Activated naive CD4-positive, alpha-beta T cell treated with anti-CD3 and anti-CD28 coated beads, Interleukin-2, amount 50 U/mL, for 72 hours (primary cell): ENCODE results near the gene MVD. TPM values are rescaled to one million over a fixed set of nuclear protein-coding genes. Genes with fewer than 3 reads are reported as not detected.

Experiments
- ATAC-seq, 2 donors: fragments of 150-1000 bp; cut with Tn5 transposase; 2 replicates each; pipeline ENCODE4 v1.10.0; 2021; ENCODE audit warnings: mild to moderate bottlenecking in 2 of 2, moderate library complexity in 2 of 2
- DNase-seq, 2 donors: peaks; one replicate each; pipeline ENCODE4 v3.0.0; 2021 to 2022; ENCODE audit warnings: low spot score in 2 of 2
- H3K27ac Mint-ChIP-seq, 2 donors: one replicate each; pipeline ENCODE4 v1.8.0; 2022; ENCODE audit warnings: mild to moderate bottlenecking in 2 of 2, mixed read lengths in 2 of 2
- H3K36me3 Mint-ChIP-seq, 2 donors: one replicate each; pipeline ENCODE4 v1.8.0; 2022; ENCODE audit warnings: mixed read lengths in 2 of 2
- H3K9me3 Mint-ChIP-seq, 2 donors: one replicate each; pipeline ENCODE4 v1.8.0; 2022; ENCODE audit warnings: mixed read lengths in 2 of 2
- total RNA-seq, 2 donors: library from RNA; stranded (reverse); gene quantifications; one replicate each; pipeline ENCODE4 v1.2.3, GENCODE V29; 2022

Gene MVD
- total RNA-seq, 2 donors from 2014 or later = 91.6 to 96.1 TPM

DNA sequence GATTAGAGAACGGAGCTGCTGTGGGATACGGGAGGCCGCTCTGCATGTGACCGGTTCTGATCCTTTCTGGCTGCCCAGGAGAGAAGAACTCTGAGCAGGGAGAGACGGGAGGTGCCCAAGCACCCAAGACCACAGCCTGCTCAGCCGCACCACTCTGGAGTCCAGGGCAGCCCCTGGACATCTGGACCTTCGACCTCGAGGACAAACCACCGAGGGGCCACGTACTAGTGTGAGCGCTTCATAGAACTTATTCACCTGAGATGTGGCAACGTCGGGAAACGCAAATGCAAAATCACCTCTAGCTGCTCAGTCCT, 37.4 kb upstream of the MVD start:
- no peak for ATAC-seq
- no peaks in the 10 kb centered on the region for H3K9me3 Mint-ChIP-seq
- no peak for DNase-seq
- H3K36me3 Mint-ChIP-seq = peaks cover 22 to 23% of the 10 kb centered on the region in 2 donors
- H3K27ac Mint-ChIP-seq = peak overlapping the region; percentile 85 to 88

DNA sequence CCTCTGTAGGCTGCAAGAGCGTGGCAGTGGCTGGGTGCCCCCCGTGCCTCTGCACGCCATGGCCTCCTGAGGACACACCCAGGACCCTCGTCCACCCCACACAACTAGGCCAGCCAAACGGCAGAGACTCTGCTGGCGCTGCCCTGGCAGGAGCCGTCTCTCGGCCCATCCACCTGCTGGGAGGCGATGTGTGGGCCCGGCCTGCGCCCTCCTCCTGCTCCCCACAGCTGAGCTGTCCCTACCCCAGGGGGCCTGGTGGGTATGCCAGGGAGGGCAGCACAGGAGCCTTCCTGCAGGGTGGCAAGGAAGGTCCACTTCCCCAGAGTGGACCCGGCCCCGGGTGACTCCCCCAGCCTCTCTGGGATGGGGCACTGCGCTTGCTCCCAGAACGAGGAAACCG, 36.3 kb upstream of the MVD start:
- Mint-ChIP-seq H3K36me3 (peaks cover 22 to 23% of the 10 kb centered on the region in 2 donors), H3K9me3 (no peaks in the 10 kb centered on the region), H3K27ac (no peak overlapping the region)
- DNase-seq = no peak
- ATAC-seq = no peak

DNA sequence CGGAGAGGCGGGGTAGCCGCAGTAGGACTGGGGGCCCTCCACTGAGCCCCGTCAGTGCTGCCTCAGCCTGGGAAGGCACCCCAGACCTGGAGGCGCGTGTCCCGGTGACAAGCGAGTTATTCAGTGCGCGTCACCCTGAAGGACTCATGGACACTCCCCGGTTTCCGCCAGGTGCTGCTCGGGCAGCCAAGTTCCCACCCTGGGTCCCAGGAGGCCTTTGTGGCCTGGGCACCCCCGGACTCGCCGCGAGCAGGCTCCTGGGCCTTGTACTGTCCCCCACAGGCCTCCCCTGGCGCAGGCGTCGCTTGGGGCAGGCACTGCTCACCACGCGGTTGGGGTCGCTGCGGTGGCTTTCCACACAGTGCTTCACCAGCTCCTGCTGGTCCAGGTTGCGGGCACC, 35.8 kb upstream of the MVD start:
- Mint-ChIP-seq H3K36me3 (peaks cover 17 to 18% of the 10 kb centered on the region in 2 donors), H3K9me3 (no peaks in the 10 kb centered on the region), H3K27ac (no peak overlapping the region)
- DNase-seq (no peak), ATAC-seq (no peak)

DNA sequence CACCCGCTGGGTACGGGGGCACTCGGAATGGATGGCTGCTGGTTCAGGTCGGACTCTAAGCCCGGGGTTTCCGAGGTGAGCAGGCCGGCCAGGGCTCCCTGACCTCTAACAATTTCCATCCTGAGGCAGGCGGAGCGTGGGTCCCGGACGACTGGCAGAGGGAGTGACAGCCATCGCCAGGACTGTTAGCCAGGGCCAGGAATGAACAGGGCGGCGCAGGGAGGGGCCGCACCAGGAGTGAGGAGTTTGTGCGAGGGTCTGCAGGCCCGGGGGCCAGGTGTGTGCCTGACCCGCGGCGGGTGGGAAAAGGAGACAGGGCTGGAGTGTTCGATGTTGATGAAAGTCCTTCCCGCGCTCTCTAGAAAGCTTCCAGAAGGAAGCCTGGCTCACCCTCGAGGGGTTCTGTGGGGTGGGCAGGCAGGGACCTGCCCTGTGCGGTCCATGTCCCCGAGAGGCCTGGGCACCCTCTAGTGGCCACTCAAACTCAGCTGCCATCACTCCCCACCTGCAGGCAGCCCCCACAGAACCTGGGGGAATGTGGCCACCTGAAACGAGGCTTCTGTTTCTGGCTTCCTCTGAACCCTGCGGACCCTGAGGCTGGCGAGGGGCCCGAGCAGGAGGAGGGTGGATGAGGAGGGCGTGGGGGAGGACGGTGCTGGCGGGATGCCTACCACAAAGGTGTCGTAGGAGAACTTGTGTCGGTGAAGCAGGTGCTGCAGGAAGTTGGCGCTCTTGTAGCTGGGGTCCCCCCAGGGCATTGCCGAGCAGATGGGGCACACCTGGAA, 35.1 kb upstream of the MVD start:
- no peaks in the 10 kb centered on the region for H3K9me3 Mint-ChIP-seq
- no peak for ATAC-seq
- peaks cover 13 to 14% of the 10 kb centered on the region in 2 donors for H3K36me3 Mint-ChIP-seq
- peak overlapping the region in 1 of 2 donors; percentile 68 for H3K27ac Mint-ChIP-seq
- DNase-seq = no peak

DNA sequence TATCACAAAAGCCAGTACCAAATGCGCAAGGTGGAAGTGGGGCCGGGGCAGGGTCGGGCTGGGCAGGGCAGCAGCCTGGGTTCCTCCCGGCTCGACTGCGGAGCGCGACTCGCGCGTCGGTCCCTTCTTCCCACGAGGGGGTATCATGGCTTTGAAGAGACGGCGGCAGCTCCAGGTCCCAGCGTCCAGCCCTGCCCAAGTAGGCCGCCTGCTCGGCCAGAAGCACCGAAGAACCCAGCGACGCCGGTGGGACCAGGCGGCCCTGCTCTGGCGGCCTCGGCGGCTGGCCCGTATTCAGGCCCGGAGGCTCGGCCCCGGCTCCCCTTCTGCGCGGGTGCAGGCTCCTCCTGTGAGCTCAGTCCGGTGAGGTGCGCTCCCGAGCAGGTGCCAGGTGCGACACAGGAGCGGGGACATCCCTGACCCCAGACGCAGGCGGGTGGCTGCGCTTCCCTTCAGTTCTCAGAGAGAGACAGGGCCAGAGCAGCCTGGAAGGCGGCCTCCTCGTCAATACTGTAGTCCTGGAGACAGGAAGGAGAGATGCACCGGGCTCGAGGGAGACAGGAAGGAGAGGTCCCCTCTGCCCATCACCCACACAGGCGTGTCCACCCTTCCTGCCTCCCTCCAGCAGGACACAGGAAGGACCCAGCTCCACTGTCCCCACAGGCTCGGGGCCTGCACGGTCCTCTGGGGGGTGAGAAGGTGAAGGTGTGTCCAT, 34.4 kb upstream of the MVD start:
- no peaks in the 10 kb centered on the region for H3K9me3 Mint-ChIP-seq
- DNase-seq (no peak), ATAC-seq (no peak)
- peak overlapping the region; percentile 22 to 68 for H3K27ac Mint-ChIP-seq
- H3K36me3 Mint-ChIP-seq = peaks cover 7 to 8% of the 10 kb centered on the region in 2 donors

DNA sequence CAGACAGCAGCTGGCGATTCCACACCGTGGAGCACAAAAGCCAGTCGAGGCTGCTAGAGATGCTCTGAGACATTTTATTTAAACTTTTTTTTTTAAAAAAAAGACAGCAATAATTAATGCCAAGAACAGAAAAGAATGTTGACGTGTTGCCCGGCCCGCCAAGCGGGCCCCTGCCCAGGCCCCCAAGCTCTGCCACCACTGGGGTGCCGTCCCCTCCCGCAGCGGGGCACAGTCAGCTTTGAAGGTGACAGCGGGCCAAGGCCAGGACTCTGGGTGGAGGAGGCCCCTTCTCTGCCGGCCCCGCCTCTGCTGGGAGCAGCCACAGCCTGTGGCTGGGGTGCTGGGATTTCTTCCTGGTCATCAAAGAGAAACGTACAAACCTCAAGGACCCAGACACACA, 33.5 kb upstream of the MVD start:
- Mint-ChIP-seq H3K9me3 (no peaks in the 10 kb centered on the region), H3K27ac (no peak overlapping the region), H3K36me3 (peaks cover 7 to 8% of the 10 kb centered on the region in 2 donors)
- ATAC-seq = no peak
- no peak for DNase-seq

DNA sequence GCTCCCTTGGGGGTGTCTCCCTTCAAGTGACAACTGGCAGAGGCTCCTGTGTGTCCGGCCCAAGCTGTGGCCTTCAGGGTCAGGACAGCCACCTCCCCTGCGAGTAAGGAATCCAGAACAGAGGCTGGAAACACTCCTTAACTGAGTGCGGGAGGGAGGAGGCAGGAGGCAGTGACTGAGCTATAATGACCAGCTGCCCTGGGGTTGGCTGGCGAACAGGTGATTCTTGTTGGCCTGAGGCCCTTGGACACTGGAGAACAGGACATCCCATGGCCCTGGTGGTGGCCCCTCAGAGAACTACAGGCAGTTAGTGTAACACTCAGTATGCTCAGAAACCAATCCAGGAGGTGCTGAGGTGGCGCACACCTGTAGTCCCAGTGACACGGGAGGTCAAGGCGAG, 32.9 kb upstream of the MVD start:
- DNase-seq (no peak), ATAC-seq (no peak)
- H3K27ac Mint-ChIP-seq = peak overlapping the region in 1 of 2 donors; percentile 80
- H3K9me3 Mint-ChIP-seq = no peaks in the 10 kb centered on the region
- peaks cover 7 to 8% of the 10 kb centered on the region in 2 donors for H3K36me3 Mint-ChIP-seq

DNA sequence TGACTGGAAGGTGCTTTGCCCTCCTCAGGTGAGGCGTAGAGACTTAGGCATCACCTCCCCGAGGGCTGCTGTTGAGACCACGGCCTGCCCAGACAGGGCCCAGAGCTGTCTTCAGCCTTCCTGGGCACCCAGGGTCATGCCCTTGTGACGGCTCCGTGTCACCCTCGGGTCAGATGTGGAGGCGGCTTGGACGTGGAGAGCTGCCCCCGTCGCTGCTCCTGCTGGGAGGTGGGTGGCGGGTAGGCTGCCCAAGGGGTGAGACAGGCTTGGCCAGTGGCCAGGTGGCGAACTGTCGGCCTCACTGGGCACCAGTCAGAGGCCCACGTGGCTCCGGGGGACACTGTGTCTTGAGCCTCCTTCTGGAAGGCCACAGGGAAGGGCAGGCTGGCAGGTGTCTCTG, 32.3 kb upstream of the MVD start:
- H3K36me3 Mint-ChIP-seq = peaks cover 7 to 8% of the 10 kb centered on the region in 2 donors
- ATAC-seq (no peak), DNase-seq (no peak)
- H3K27ac Mint-ChIP-seq = peak overlapping the region in 1 of 2 donors; percentile 80
- no peaks in the 10 kb centered on the region for H3K9me3 Mint-ChIP-seq

DNA sequence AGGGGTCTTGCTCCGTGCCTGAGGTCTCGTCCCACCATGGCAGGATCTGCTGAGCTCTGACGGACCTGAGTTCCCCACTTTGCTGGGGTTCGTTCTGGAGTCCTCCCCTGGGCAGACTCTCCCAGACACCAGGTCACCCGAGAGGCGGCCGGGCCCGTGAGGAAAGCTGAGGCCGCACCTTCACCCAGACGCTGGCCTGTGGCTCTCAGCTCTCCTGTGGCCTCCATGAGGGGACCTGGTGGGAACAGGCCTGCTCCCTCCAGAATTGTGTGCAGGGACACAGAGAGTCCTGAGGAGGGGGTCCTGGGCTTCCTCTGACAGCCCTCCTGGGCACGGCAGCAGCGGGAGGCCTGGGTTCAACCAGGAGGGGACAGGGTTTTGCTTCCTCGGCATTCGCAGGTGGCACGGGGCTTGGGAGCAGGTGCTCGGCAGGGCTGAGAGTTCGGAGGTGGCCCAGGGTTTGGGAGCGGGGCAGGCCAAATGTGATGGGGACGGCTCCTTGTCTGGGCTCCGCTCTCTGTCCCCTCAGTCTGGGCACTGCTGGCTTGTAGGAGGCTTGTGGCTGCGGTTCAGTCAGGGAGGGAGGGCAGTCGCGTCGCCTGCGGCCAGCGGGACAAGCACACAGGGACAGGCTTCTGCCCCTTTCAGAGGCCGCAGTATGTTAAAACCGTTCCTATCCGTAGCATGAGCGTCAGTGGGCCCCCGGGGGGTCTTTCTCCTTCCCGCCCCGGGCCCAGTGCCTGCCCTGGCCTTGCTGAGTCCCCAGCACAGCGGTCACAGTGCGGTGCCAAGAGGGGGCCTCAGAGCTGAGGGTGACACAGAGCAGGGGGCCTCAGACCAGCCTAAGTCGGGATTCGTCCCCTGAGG, 31.6 kb upstream of the MVD start:
- peaks cover 0 to under 1% of the 10 kb centered on the region in 2 donors for H3K36me3 Mint-ChIP-seq
- peak overlapping the region; percentile 80 to 87 for H3K27ac Mint-ChIP-seq

DNA sequence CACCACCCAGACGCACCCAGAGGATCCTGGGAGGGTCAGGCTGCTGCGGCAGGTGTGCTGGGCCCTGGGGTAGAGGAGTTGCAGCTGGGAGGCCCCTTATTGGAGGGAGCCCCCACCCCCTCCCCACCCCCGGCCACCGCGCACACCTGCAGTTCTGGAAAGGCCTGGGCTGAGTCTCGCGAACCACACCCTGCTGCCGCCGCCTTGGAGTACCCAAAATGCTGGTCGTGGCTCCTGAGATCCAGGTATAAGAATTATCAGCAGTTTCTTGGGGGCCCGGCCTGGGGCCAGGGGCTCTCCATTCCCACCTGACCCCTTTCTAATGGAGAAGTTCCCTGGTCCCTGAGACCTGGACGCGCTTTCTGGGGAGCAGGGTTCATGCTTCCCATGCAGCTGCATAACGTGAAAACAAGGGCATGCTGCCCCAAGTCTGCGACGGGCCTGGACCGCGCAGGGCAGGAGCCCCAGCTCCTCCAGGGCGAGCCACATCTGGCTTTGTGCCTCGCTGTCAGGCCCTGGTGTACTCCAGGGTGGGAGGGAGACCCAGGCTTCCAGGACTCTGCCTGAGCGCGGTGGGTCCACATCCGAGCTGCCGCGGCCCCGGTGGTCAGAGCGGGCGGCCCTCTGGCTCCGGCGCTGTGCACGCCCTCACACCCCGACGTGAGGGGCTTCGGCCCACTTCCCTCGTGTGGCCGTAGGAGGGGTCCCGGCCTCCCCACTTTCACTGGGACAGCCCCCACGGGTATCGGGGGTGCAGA, 30.7 kb upstream of the MVD start:
- Mint-ChIP-seq H3K27ac (no peak overlapping the region), H3K36me3 (no peaks in the 10 kb centered on the region), H3K9me3 (no peaks in the 10 kb centered on the region)
- ATAC-seq (no peak), DNase-seq (no peak)

More for the DNA sequence above, 31.6 kb upstream of the MVD start:
- H3K9me3 Mint-ChIP-seq = no peaks in the 10 kb centered on the region
- DNase-seq (no peak), ATAC-seq (no peak)

DNA sequence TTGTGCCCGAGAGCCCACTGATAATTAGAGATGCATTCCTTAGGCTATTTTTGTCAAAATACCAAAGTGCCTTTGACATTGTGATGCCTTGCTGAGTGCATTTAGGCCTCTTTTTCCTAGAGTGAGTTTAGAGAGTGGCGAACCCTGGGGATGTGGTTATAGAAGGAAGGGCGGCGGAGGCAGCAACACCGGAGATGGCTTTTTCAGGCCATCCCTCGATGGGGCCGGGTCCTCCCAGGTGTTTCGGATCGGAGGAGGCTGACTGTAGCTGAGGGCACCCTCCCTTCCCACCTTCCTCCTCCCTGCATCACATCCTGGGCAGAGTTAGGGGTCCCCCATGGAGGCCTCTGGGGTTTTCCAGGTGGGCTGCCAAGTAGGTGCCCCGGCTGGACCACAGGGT, 30.0 kb upstream of the MVD start:
- Mint-ChIP-seq H3K27ac (no peak overlapping the region), H3K36me3 (no peaks in the 10 kb centered on the region), H3K9me3 (no peaks in the 10 kb centered on the region)
- ATAC-seq = no peak
- DNase-seq = no peak

DNA sequence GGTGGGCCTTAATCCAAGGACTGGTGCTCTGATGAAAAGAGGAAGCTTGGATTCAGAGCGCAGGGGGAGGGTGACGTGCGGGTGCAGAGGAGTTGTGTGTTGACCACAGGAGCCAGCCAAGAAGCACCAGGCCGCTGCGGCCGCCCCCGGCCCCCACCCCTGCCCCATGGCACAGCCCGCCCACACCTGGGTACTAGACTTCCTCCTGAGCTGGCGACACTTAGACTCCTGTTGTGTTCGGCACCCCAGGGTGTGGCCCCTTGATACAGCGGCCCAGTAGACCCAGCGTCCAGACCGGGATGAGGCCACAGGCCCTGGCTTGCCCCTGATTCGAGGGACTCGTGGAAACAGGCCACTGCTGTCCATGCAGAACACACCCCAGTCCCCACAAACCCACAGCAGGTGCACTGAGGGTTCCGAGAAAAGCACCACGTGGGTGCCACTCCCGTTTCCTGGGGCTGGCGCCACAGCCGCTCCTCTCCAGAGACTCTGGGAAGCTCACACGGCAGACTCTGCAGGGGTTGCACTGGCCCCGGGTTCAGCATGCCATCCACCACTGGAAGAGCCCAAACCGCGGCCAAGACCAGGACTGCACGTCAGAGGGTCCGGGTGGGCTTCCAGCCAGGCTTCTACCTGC, 29.2 kb upstream of the MVD start:
- peak; percentile 34 to 61 for ATAC-seq
- Mint-ChIP-seq H3K36me3 (no peaks in the 10 kb centered on the region), H3K9me3 (no peaks in the 10 kb centered on the region), H3K27ac (no peak overlapping the region)
- DNase-seq = no peak

DNA sequence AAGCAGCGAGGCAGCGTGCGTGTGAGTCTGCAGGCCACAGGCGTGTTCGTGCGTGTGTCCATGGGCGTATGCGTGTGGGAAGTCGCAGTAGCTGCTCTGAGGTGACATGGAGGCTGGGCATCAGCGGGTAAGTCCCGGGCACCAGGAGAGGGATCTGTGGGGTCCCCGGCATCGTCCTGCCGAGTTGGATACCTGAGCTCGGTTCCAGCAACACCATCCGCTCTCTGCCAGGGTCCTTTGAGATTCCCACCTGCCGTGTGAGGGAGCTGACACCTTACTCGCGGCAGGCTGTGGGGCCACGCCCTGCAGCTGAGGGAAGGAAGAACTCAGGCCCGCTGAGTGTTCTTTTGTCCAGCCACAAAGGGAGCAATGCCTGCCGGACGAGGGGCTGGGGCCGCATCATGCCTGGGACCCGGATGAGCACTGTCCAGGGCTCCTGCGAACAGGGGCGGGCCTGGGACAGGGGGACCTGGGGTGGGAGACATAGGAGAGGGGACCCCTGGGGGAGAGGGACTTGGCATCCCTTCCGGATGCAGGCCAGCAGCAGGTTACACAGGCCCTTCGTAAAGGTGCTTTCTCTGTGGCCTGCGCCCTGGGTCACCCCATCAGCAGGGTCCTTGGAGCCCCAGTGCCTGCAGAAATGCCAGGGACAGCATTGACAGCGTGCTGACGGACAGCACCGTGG, 28.4 kb upstream of the MVD start:
- Mint-ChIP-seq H3K36me3 (no peaks in the 10 kb centered on the region), H3K9me3 (no peaks in the 10 kb centered on the region), H3K27ac (no peak overlapping the region)
- ATAC-seq (no peak), DNase-seq (no peak)

DNA sequence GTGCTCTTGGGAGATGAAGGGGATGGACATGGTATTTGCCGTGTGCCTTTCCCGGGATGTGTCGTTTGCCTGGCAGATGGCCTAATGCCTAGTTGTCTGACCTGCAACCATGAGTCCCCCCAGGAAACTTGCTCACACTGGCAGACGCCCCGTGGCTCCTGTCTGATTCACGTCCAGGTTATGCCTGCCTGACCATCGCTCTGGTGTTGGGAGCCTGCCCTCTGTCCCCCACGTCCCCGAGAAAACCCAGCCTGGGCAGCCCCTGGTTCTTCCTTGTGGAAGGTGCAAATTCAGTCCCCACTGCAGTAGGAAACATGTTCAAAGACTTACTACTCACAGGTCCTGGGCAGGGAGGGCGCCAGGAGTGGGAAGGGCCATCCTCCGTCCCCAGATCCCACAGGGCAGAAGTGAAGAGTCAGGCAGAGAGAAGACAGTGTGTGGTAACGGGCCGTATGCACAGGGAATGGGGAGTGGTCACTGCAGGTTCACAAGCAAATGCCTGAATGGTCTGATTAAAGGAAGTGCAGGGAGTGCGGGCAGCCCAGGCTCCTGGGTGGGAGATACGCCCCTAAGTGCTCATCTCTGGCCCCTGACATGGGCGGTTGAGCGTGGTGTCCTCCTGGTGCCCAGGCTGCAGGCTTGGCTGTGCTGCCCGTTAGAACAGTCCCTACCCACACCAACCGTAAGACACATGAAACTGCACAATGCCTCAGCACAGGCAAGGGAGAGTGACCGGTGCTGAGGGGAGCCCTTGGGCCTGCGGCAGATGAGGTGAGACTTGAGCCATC, 27.6 kb upstream of the MVD start:
- DNase-seq = no peak
- Mint-ChIP-seq H3K36me3 (no peaks in the 10 kb centered on the region), H3K27ac (no peak overlapping the region), H3K9me3 (no peaks in the 10 kb centered on the region)
- no peak for ATAC-seq
